ENCODE measurements around the gene FCRL5. TPM values are rescaled to one million over a fixed set of nuclear protein-coding genes. Genes with fewer than 3 reads are reported as not detected.
"Not testable (repeated sequence)": the region's sequence is repeated elsewhere in the genome, so short reads cannot be mapped to it uniquely, and the experiment has no call there.

The FCRL5 gene
- total RNA-seq, 1 donor from 2014 or later, result not detected

DNA sequence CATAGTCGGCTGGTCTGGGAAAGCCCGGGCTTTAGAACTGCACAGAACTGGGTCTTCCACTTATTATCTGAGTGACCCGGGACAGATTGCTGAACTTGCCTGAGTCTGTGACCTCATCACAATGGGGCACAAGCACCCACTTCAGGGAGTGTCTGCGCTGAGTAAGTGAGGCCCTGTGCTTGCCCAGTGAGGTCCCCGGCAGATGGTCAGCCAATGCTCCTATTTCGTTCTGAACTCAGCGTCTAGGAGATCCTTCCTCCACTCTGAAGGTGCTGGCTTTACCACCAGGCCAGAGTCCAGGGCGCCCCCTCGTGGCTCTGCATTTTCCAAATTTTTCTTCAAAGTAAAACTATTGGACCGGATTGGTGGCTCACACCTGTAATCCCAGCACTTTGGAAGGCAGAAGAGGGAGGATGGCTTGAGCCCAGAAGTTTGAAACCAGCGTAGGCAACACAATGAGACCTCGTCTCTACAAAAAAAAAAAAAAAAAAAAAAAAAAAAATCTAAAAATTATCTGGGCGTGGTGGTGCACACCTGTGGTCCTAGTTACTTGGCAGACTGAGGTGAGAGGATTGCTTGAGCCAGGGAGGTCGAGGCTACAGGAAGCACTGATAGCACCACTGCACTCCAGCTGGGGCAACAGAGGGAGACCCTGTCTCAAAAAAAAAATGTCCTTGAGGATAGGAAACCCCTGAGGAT lies 61.7 kb downstream of the FCRL5 start:
- Histone ChIP-seq H3K27me3 (ENCODE audit: control insufficient read depth, insufficient read depth, low read length) (no peaks in the 10 kb centered on the region), H3K4me3 (ENCODE audit: low read depth, low read length) (no peak overlapping the region), H3K36me3 (ENCODE audit: control insufficient read depth, insufficient read depth, low read length) (no peaks in the 10 kb centered on the region)
- FAIRE-seq (no peak), DNase-seq (ENCODE audit: low read depth) (peak; percentile 32)
- TF ChIP-seq, protein P1, sequence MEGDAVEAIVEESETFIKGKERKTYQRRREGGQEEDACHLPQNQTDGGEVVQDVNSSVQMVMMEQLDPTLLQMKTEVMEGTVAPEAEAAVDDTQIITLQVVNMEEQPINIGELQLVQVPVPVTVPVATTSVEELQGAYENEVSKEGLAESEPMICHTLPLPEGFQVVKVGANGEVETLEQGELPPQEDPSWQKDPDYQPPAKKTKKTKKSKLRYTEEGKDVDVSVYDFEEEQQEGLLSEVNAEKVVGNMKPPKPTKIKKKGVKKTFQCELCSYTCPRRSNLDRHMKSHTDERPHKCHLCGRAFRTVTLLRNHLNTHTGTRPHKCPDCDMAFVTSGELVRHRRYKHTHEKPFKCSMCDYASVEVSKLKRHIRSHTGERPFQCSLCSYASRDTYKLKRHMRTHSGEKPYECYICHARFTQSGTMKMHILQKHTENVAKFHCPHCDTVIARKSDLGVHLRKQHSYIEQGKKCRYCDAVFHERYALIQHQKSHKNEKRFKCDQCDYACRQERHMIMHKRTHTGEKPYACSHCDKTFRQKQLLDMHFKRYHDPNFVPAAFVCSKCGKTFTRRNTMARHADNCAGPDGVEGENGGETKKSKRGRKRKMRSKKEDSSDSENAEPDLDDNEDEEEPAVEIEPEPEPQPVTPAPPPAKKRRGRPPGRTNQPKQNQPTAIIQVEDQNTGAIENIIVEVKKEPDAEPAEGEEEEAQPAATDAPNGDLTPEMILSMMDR (IDR thresholded peaks at IDR 0.05; ENCODE audit: insufficient read depth, low read length, severe bottlenecking), result peak; percentile 82

DNA sequence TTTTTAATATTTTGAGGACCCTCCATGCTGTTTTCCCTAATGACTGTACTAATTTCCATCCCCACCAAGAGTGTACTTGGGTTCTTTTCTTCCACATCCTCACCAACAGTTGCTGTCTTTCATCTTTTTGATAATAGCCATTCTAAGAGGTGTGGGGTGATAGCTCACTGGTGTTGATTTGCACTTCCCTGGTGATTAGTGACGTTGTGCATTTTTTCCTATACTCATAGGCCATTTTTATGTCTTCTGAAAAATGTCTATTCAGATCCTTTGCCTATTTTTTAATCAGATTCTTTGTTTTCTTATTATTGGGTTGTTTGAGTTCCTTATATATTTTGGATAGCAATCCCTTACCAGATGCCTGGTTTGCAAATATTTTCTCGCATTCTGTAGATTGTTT lies 64.2 kb downstream of the FCRL5 start:
- FAIRE-seq, result no peak

DNA sequence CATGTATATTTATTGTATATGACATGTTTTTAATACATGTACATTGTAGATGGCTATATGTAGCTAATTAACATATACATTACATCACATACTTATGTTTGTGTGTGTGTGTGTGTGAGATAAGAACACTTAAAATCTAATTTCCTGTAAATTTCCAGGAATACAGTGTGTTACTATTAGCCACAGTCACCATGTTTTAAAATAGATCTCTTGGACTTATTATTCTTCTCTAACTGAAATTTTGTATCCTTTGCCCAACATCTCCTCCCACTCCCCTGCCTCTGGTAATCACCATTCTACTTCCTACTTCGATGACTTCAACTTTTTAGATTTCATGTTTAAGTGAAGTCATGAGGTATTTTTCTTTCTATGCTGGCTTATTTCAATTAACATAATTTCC lies 64.8 kb downstream of the FCRL5 start:
- FAIRE-seq (no peak), DNase-seq (ENCODE audit: low read depth) (no peak)
- H3K27me3 ChIP-seq (ENCODE audit: control insufficient read depth, insufficient read depth, low read length), result no peaks in the 10 kb centered on the region
- TF ChIP-seq, protein P1 (IDR thresholded peaks at IDR 0.05; ENCODE audit: insufficient read depth, low read length, severe bottlenecking), result no peak
- no peak overlapping the region for H3K4me3 ChIP-seq (ENCODE audit: low read depth, low read length)
- no peaks in the 10 kb centered on the region for H3K36me3 ChIP-seq (ENCODE audit: control insufficient read depth, insufficient read depth, low read length)

More for the DNA sequence above, 64.2 kb downstream of the FCRL5 start:
- TF ChIP-seq, protein P1 (IDR thresholded peaks at IDR 0.05; ENCODE audit: insufficient read depth, low read length, severe bottlenecking), result no peak
- Histone ChIP-seq H3K27me3 (ENCODE audit: control insufficient read depth, insufficient read depth, low read length) (no peaks in the 10 kb centered on the region), H3K36me3 (ENCODE audit: control insufficient read depth, insufficient read depth, low read length) (no peaks in the 10 kb centered on the region), H3K4me3 (ENCODE audit: low read depth, low read length) (no peak overlapping the region)
- DNase-seq (ENCODE audit: low read depth), result no peak

DNA sequence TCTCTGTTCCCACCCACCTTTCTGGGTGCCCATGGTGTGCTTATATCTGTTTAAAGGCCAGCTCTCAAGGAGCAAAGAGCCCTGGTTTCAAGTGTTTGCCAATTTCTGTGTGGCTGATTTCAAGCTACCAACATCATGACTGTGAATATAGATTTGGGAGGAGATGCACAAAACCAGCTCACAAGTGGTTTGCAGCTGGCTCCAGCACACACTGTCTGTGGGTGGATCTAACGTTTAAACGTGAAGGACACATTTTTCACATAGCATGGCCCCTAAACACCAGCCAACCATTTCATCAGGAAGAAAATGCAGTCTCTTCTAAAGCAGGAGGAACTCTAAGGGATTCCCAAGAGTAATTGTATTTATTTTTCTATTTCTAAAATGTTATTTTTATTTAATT lies 65.2 kb downstream of the FCRL5 start:
- TF ChIP-seq, protein P1 (IDR thresholded peaks at IDR 0.05; ENCODE audit: insufficient read depth, low read length, severe bottlenecking), result no peak
- no peak for FAIRE-seq
- Histone ChIP-seq H3K4me3 (ENCODE audit: low read depth, low read length) (no peak overlapping the region), H3K36me3 (ENCODE audit: control insufficient read depth, insufficient read depth, low read length) (no peaks in the 10 kb centered on the region), H3K27me3 (ENCODE audit: control insufficient read depth, insufficient read depth, low read length) (no peaks in the 10 kb centered on the region)
- DNase-seq (ENCODE audit: low read depth), result no peak

DNA sequence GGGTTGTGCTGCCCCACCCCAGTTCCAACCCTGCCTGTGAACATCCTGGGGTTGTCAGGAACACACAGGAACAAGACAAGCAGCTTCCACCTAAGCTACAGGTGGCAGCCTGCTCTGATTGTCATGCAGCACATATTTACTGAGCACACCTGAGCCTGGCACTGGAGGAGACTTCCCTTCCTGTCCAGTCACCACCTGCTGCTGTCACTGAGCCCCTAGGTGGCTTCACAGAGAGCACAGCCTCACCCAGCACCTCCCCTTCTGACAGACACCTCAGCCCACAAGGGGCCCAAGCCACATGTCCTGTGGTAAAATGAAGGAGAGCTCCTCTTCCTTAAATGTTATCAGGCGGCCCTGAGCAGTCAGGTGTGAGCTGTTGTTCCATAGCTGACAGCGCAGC lies 65.9 kb downstream of the FCRL5 start:
- not testable (repeated sequence) for H3K36me3 ChIP-seq (ENCODE audit: control insufficient read depth, insufficient read depth, low read length); FAIRE-seq; DNase-seq (ENCODE audit: low read depth); H3K27me3 ChIP-seq (ENCODE audit: control insufficient read depth, insufficient read depth, low read length); H3K4me3 ChIP-seq (ENCODE audit: low read depth, low read length)

DNA sequence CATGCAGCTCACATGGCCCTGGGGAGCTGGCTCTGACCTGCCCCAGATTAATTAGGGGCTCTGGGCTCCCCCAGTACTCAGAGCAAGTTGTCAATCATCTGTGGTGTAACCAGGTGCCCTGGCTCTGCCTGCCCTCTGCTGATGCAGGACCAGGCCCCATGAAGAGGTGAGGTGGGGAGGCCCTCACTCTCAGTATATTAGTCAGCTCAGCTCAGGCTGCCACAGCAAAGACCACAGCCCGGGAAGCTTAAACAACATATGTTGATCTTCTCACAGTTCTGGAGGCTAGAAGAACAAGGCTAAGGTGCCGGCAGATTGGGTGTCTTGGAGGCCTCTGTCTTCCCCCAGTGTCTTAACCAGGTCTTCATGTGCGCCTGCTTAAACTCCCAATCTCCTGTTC lies 66.5 kb downstream of the FCRL5 start:
- no peaks in the 10 kb centered on the region for H3K36me3 ChIP-seq (ENCODE audit: control insufficient read depth, insufficient read depth, low read length)
- FAIRE-seq (no peak), DNase-seq (ENCODE audit: low read depth) (no peak)
- H3K4me3 ChIP-seq (ENCODE audit: low read depth, low read length), result no peak overlapping the region
- no peaks in the 10 kb centered on the region for H3K27me3 ChIP-seq (ENCODE audit: control insufficient read depth, insufficient read depth, low read length)
- TF ChIP-seq, protein P1 (IDR thresholded peaks at IDR 0.05; ENCODE audit: insufficient read depth, low read length, severe bottlenecking), result no peak

All from bronchial epithelial cell (primary cell).